HepG2 (cell line): Measurements from ENCODE around the gene TDRD9.

Source experiments
- E2F2 ChIP-seq: sonication (generic); formaldehyde crosslinking; IDR thresholded peaks from 2 replicates; pipeline ENCODE4 v1.4.0; 2020; ENCODE audit warnings: missing genetic modification reagents, borderline replicate concordance
- EP300 ChIP-seq, 3 experiments: sonication (generic) in 1 of 3; formaldehyde crosslinking in 1 of 3; IDR thresholded peaks; 2 replicates each; pipeline versions ENCODE4 v1.5.1 to v1.6.1; 2011 to 2020; ENCODE audit warnings: low read depth in 2 of 3, low read length in 2 of 3, borderline replicate concordance in 1 of 3, improper control_type of control experiment in 1 of 3, mild to moderate bottlenecking in 1 of 3, missing genetic modification reagents in 1 of 3, moderate library complexity in 1 of 3
- GABPA ChIP-seq, 2 experiments: IDR thresholded peaks; 2 replicates each; pipeline ENCODE4 v1.6.1; 2011 to 2016; ENCODE audit warnings: low read depth in 2 of 2, low read length in 1 of 2, missing biosample characterization in 1 of 2, missing genetic modification characterization in 1 of 2
- HDAC6 ChIP-seq: fragments of 200-600 bp; sonication (generic); IDR thresholded peaks from 2 replicates; pipeline ENCODE4 v1.7.0; 2017; ENCODE audit warnings: mild to moderate bottlenecking, antibody characterized with exemption, low read length, low read depth
- JUN ChIP-seq: sonication (generic); formaldehyde crosslinking; IDR thresholded peaks from 2 replicates; pipeline ENCODE4 v1.4.0; 2020; ENCODE audit warnings: mild to moderate bottlenecking, missing genetic modification reagents
- PATZ1 ChIP-seq: sonication (generic); formaldehyde crosslinking; IDR thresholded peaks from 2 replicates; pipeline ENCODE4 v1.4.0; 2020; ENCODE audit warnings: missing genetic modification reagents
- POLR2A ChIP-seq, 2 experiments: IDR thresholded peaks; 2 replicates each; pipeline ENCODE4 v1.6.1; 2011; ENCODE audit warnings: low read depth in 2 of 2, low read length in 2 of 2, mild to moderate bottlenecking in 1 of 2, moderate library complexity in 1 of 2; ENCODE audit not compliant: insufficient read depth in 1 of 2
- SMYD3 ChIP-seq: sonication (generic); formaldehyde crosslinking; IDR thresholded peaks from 2 replicates; pipeline ENCODE4 v1.8.1; 2023; ENCODE audit warnings: mild to moderate bottlenecking, missing genetic modification reagents
- TBL1XR1 ChIP-seq: fragments of 150-350 bp; IDR thresholded peaks from 2 replicates; pipeline ENCODE4 v1.6.1; 2014; ENCODE audit warnings: borderline replicate concordance, low read length; ENCODE audit not compliant: partially characterized antibody
- ZBTB33 ChIP-seq: sonication (generic); formaldehyde crosslinking; IDR thresholded peaks from 2 replicates; pipeline ENCODE4 v1.4.0; 2020; ENCODE audit warnings: missing genetic modification reagents
- ZNF282 ChIP-seq: fragments of 450-650 bp; IDR thresholded peaks from 2 replicates; pipeline ENCODE4 v1.6.1; 2018; ENCODE audit not compliant: partially characterized antibody
- TF ChIP-seq, protein P1 (sequence below): IDR thresholded peaks from 2 replicates; pipeline ENCODE4 v1.6.1; 2012; ENCODE audit warnings: inconsistent platforms

- TF ChIP-seq PATZ1 (CRISPR knock-in tag) = 0 out of 2 replicates have a peak, but pooled peaks have one; percentile 10
- no peak for TF ChIP-seq ZNF282
- TF ChIP-seq E2F2 = no peak
- no peak for TF ChIP-seq JUN (CRISPR knock-in tag)
- no peak for TF ChIP-seq ZBTB33 (CRISPR knock-in tag)
- no peak for TF ChIP-seq SMYD3 (CRISPR knock-in tag)
- TF ChIP-seq, protein P1, sequence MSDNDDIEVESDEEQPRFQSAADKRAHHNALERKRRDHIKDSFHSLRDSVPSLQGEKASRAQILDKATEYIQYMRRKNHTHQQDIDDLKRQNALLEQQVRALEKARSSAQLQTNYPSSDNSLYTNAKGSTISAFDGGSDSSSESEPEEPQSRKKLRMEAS = peak; percentile 55
- TF ChIP-seq EP300 (IDR thresholded peaks at IDR 0.05; ENCODE audit: low read depth in 2 of 2, low read length in 2 of 2) = no peak; a peak in 1 of 4 replicates
- no peak; the same call in 1 of the 2 replicates for TF ChIP-seq EP300 (CRISPR knock-in tag; IDR thresholded peaks at IDR 0.05; ENCODE audit: borderline replicate concordance)
- no peak for TF ChIP-seq TBL1XR1
- no peak for TF ChIP-seq GABPA (IDR thresholded peaks at IDR 0.05; ENCODE audit: low read depth, low read length)
- TF ChIP-seq GABPA (CRISPR knock-in tag; IDR thresholded peaks at IDR 0.05; ENCODE audit: low read depth) = no peak
- TF ChIP-seq POLR2A (IDR thresholded peaks at IDR 0.05; ENCODE audit: insufficient read depth in 1 of 2, low read depth in 2 of 2, low read length in 2 of 2) = peak in 1 of 2 experiments; percentile 63; a peak in 2 of 4 replicates
- no peak for TF ChIP-seq HDAC6
Observed at GRCh38 chr14:103880348-103881267, 47.6 kb upstream of the TDRD9 start.
